Osteocyte (in vitro differentiated cells): ENCODE measurements around the gene PPIL4. TPM values are rescaled to one million over a fixed set of nuclear protein-coding genes. Genes with fewer than 3 reads are reported as not detected.
A peak's percentile ranks its signal among the peaks of the same experiment; 100 is the strongest.

Experiments used
- DNase-seq: peaks from one replicate; pipeline ENCODE4 v3.0.0; 2021; ENCODE audit warnings: mixed read lengths; ENCODE audit not compliant: unreplicated experiment; ENCODE audit errors: extremely low spot score
- H3K27ac Mint-ChIP-seq: one replicate; pipeline ENCODE4 v1.8.0; 2021; ENCODE audit warnings: mild to moderate bottlenecking, mixed read lengths; ENCODE audit not compliant: unreplicated experiment
- H3K27me3 Mint-ChIP-seq: one replicate; pipeline ENCODE4 v1.8.0; 2021; ENCODE audit warnings: mixed read lengths; ENCODE audit not compliant: unreplicated experiment
- H3K36me3 Mint-ChIP-seq: one replicate; pipeline ENCODE4 v1.8.0; 2021; ENCODE audit warnings: mixed read lengths; ENCODE audit not compliant: unreplicated experiment
- H3K4me1 Mint-ChIP-seq: one replicate; pipeline ENCODE4 v1.8.0; 2021; ENCODE audit warnings: mixed read lengths; ENCODE audit not compliant: unreplicated experiment
- H3K4me3 Mint-ChIP-seq: one replicate; pipeline ENCODE4 v1.8.0; 2021; ENCODE audit warnings: mild to moderate bottlenecking, moderate library complexity, mixed read lengths; ENCODE audit not compliant: unreplicated experiment
- H3K9me3 Mint-ChIP-seq: one replicate; pipeline ENCODE4 v1.8.0; 2021; ENCODE audit warnings: mixed read lengths; ENCODE audit not compliant: unreplicated experiment
- total RNA-seq: library from RNA; stranded (reverse); gene quantifications from 2 replicates; pipeline ENCODE4 v1.2.1, GENCODE V29; 2021
- TF ChIP-seq, protein P1 (sequence below): fragments of 200-600 bp; sonication (generic); IDR thresholded peaks from 2 replicates; pipeline ENCODE4 v1.5.0; 2021; ENCODE audit warnings: antibody characterized with exemption, mild to moderate bottlenecking, moderate library complexity

PPIL4 gene
- total RNA-seq, 1 donor from 2014 or later, result 34.3 TPM

- Mint-ChIP-seq H3K9me3 (no peaks in the 10 kb centered on the region), H3K27ac (peak within 1 kb of the TSS; percentile 92), H3K4me1 (peaks cover 19% of the 10 kb centered on the region), H3K4me3 (peak within 1 kb of the TSS; percentile 94), H3K36me3 (no peaks in the 10 kb centered on the region), H3K27me3 (peaks cover under 1% of the 10 kb centered on the region)
- DNase-seq, result peak; percentile 99
- TF ChIP-seq, protein P1, sequence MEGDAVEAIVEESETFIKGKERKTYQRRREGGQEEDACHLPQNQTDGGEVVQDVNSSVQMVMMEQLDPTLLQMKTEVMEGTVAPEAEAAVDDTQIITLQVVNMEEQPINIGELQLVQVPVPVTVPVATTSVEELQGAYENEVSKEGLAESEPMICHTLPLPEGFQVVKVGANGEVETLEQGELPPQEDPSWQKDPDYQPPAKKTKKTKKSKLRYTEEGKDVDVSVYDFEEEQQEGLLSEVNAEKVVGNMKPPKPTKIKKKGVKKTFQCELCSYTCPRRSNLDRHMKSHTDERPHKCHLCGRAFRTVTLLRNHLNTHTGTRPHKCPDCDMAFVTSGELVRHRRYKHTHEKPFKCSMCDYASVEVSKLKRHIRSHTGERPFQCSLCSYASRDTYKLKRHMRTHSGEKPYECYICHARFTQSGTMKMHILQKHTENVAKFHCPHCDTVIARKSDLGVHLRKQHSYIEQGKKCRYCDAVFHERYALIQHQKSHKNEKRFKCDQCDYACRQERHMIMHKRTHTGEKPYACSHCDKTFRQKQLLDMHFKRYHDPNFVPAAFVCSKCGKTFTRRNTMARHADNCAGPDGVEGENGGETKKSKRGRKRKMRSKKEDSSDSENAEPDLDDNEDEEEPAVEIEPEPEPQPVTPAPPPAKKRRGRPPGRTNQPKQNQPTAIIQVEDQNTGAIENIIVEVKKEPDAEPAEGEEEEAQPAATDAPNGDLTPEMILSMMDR, result peak; percentile 75
These were observed 19.9 kb upstream of the PPIL4 start, which contains the start of gene GINM1 for GRCh38 chr6:149565527-149566409. TSS of gene GINM1 (plus strand) at chr6:149566375. CDS start at chr6:149566415, 40 bp downstream.

DNA sequence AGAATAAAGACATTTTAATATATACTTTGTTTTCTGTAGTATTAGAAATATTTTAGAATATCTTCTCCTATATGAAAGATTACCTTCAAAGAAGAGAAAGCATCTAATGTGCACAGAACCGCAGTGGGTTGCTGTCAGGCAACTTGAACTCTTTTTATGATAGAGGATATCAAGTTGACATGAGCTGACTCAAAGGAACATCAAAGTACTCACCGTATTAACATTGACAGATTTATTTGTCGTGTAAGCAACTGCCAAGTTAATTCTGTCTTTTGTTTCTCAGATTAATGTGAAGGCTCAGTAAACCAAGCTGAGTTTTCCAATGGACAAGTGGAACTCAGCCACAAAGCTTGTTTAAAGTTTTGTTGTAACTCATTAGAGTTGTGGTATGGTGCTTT lies 18.1 kb upstream of the PPIL4 start:
- H3K4me1 Mint-ChIP-seq, result peaks cover 15% of the 10 kb centered on the region
- TF ChIP-seq, protein P1, result no peak
- H3K27ac Mint-ChIP-seq, result no peak overlapping the region
- H3K4me3 Mint-ChIP-seq, result no peak overlapping the region
- no peak for DNase-seq
- H3K36me3 Mint-ChIP-seq, result no peaks in the 10 kb centered on the region
- H3K27me3 Mint-ChIP-seq, result peaks cover 18% of the 10 kb centered on the region
- H3K9me3 Mint-ChIP-seq, result no peaks in the 10 kb centered on the region

DNA sequence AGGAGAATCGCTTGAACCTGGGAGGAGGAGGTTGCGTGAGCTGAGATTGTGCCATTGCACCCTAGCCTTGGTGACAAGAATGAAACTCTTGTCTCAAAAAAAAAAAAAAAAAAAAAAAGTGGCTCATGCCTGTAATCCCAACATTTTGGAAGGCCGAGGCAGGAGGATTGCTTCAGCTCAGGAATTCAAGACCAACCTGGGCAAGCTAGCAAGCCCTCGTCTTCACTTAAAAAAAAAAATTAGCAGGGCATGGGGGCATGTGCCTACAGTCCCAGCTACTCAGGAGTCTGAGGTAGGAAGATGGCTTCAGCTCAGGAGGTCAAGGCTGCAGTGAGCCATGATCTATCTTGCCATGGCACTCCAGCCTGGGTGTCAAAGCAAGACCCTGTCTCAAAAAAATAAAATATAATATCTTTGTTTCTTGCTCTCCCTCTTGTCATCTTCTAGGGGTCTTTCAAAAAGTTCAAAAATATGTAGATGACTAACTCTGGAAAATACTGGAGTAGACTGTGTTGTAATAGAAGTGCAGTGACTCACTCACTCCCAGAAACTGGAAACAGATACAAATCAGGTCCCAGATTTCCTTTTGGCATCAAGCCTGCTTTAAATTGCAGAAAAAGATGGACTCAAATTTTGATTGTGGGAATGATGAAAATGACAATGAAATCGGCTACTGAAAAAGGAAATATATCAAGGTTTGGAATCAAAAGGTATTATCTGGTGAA lies 17.5 kb upstream of the PPIL4 start:
- TF ChIP-seq, protein P1, result no peak
- no peak overlapping the region for H3K4me3 Mint-ChIP-seq
- no peaks in the 10 kb centered on the region for H3K36me3 Mint-ChIP-seq
- no peak for DNase-seq
- no peak overlapping the region for H3K27ac Mint-ChIP-seq
- H3K4me1 Mint-ChIP-seq, result peaks cover 15% of the 10 kb centered on the region
- H3K9me3 Mint-ChIP-seq, result no peaks in the 10 kb centered on the region
- H3K27me3 Mint-ChIP-seq, result peaks cover 23% of the 10 kb centered on the region

GRCh38 chr6:149560736-149561135 lies 14.9 kb upstream of the PPIL4 start:
- TF ChIP-seq, protein P1, result peak; percentile 50
- peaks cover 4% of the 10 kb centered on the region for H3K4me1 Mint-ChIP-seq
- H3K4me3 Mint-ChIP-seq, result no peak overlapping the region
- H3K9me3 Mint-ChIP-seq, result no peaks in the 10 kb centered on the region
- no peak overlapping the region for H3K27ac Mint-ChIP-seq
- DNase-seq, result no peak
- H3K27me3 Mint-ChIP-seq, result peaks cover 44% of the 10 kb centered on the region
- H3K36me3 Mint-ChIP-seq, result no peaks in the 10 kb centered on the region

DNA sequence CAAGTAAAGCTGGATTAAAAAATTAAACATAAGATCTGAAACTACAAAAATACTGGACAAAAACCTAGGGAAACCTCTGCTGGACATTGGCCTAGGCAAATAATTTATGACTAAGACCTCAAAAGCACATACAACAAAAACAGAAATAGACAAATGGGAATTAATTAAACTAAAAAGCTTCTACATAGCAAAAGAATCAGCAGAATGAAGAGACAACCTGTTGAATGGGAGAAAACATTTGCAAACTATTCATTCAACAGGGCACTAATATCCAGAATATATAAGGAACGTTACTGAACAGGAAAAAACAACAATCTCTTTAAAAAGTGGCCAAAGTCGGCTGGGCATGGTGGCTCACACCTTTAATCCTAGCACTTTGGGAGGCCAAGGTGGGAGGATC lies 13.5 kb upstream of the PPIL4 start:
- no peaks in the 10 kb centered on the region for H3K36me3 Mint-ChIP-seq
- H3K27me3 Mint-ChIP-seq, result peaks cover 57% of the 10 kb centered on the region
- no peak overlapping the region for H3K27ac Mint-ChIP-seq
- TF ChIP-seq, protein P1, result no peak
- H3K4me1 Mint-ChIP-seq, result no peaks in the 10 kb centered on the region
- DNase-seq, result no peak
- no peaks in the 10 kb centered on the region for H3K9me3 Mint-ChIP-seq
- H3K4me3 Mint-ChIP-seq, result no peak overlapping the region
